GM12878 (cell line): Measurements from ENCODE around the gene ENPP1. TPM values are rescaled to one million over a fixed set of nuclear protein-coding genes. Genes with fewer than 3 reads are reported as not detected.

ENCODE experiments used
- ATAC-seq: fragments of 200-7000 bp; cut with Tn5 transposase; 3 replicates; pipeline ENCODE4 v1.9.1; 2020; ENCODE audit warnings: mild to moderate bottlenecking, moderate library complexity
- BruUV-seq: library from RNA; stranded (reverse); fragments of 400-500 nt; replicated peaks from 2 replicates; lab custom pipeline; 2021; lab: Mats Ljungman, UMichigan
- CTCF ChIA-PET: fragments of 300-600 bp; sonication (Branson Sonifier 250); formaldehyde crosslinking; extraction: SDS; loops from one replicate; lab custom pipeline; 2021; ENCODE audit warnings: inconsistent platforms; lab: Yijun Ruan, JAX
- POLR2A ChIA-PET: fragments of 350-600 bp; formaldehyde crosslinking; extraction: SDS; loops from one replicate; lab custom pipeline; 2021; ENCODE audit warnings: inconsistent platforms; lab: Charles Lee
- RAD21 ChIA-PET: fragments of 300-600 bp; sonication (Branson Sonifier 250); formaldehyde crosslinking; loops from one replicate; lab custom pipeline; 2023; ENCODE audit warnings: antibody characterized with exemption; ENCODE audit not compliant: unreplicated experiment; lab: Charles Lee
- SMC1A ChIA-PET: fragments of 300-600 bp; sonication (Branson Sonifier 250); formaldehyde crosslinking; loops from one replicate; lab custom pipeline; 2023; ENCODE audit not compliant: unreplicated experiment, uncharacterized antibody; lab: Charles Lee
- DNase-seq: peaks from one replicate; pipeline ENCODE4 v3.0.0-alpha.2; 2011; ENCODE audit warnings: low read depth, low spot score
- FAIRE-seq: peaks from 3 replicates; lab custom pipeline; 2011; peaks lifted over from hg19 to GRCh38; lab: Jason Lieb, UNC
- H2AFZ ChIP-seq: 2 replicates; pipeline ENCODE4 v1.6.0; 2011; ENCODE audit warnings: low read depth, low read length, control low read depth; ENCODE audit not compliant: control insufficient read depth
- H3K27ac ChIP-seq: 2 replicates; pipeline ENCODE4 v1.5.1; 2011; ENCODE audit warnings: control low read depth; ENCODE audit not compliant: control insufficient read depth, insufficient read depth
- H3K27me3 ChIP-seq, 2 experiments: replicated peaks in 1 of 2; 2 replicates each; pipeline versions ENCODE4 v1.6.0 to v1.6.1; 2011; ENCODE audit warnings: low read length in 1 of 2; ENCODE audit not compliant: control insufficient read depth in 2 of 2, insufficient read depth in 2 of 2
- H3K36me3 ChIP-seq, 2 experiments: 2 replicates each; pipeline ENCODE4 v1.5.1; 2011; ENCODE audit warnings: low read length in 1 of 2; ENCODE audit not compliant: control insufficient read depth in 2 of 2, insufficient read depth in 2 of 2
- H3K4me1 ChIP-seq: 2 replicates; pipeline ENCODE4 v1.6.1; 2011; ENCODE audit warnings: mild to moderate bottlenecking, low read length, moderate library complexity, mixed read lengths; ENCODE audit not compliant: control insufficient read depth, insufficient read depth
- H3K4me2 ChIP-seq: 2 replicates; pipeline ENCODE4 v1.6.0; 2011; ENCODE audit warnings: control low read depth; ENCODE audit not compliant: control insufficient read depth, insufficient read depth
- H3K4me3 ChIP-seq: fragments of 200-600 bp; sonication (generic); 2 replicates; pipeline ENCODE4 v1.5.1; 2016
- H3K79me2 ChIP-seq: 2 replicates; pipeline ENCODE4 v1.6.0; 2011; ENCODE audit warnings: low read length; ENCODE audit not compliant: control insufficient read depth, insufficient read depth
- H3K9ac ChIP-seq: 2 replicates; pipeline ENCODE4 v1.8.0; 2011; ENCODE audit warnings: low read length, control low read depth, mixed read lengths; ENCODE audit not compliant: control insufficient read depth, insufficient read depth
- H3K9me3 ChIP-seq: replicated peaks from 3 replicates; pipeline ENCODE4 v1.5.1; 2011; ENCODE audit warnings: mild to moderate bottlenecking, low read length; ENCODE audit not compliant: control insufficient read depth, insufficient read depth
- H4K20me1 ChIP-seq: 2 replicates; pipeline ENCODE4 v1.6.0; 2011; ENCODE audit not compliant: control insufficient read depth, insufficient read depth
- BMI1 ChIP-seq: fragments of 450-650 bp; IDR thresholded peaks from 2 replicates; pipeline ENCODE4 v1.6.1; 2016; ENCODE audit warnings: mild to moderate bottlenecking, moderate library complexity, borderline replicate concordance
- CHD1 ChIP-seq: IDR thresholded peaks from 2 replicates; pipeline ENCODE4 v1.6.1; 2012; ENCODE audit warnings: low read depth, low read length, improper control_type of control experiment
- FOXK2 ChIP-seq: fragments of 450-650 bp; IDR thresholded peaks from 2 replicates; pipeline ENCODE4 v1.6.1; 2017; ENCODE audit warnings: mild to moderate bottlenecking, moderate library complexity
- HDGF ChIP-seq: fragments of 450-650 bp; IDR thresholded peaks from 2 replicates; pipeline ENCODE4 v1.6.1; 2016; ENCODE audit warnings: antibody characterized with exemption
- IKZF1 ChIP-seq: fragments of 450-650 bp; conservative IDR thresholded peaks from 2 replicates; pipeline ENCODE4 v1.6.1; 2017; ENCODE audit warnings: antibody characterized with exemption, mild to moderate bottlenecking
- KDM1A ChIP-seq: fragments of 200-600 bp; sonication (generic); IDR thresholded peaks from 2 replicates; pipeline ENCODE4 v1.6.1; 2016; ENCODE audit warnings: borderline replicate concordance
- KLF5 ChIP-seq: fragments of 450-650 bp; IDR thresholded peaks from 2 replicates; pipeline ENCODE4 v1.6.1; 2014; ENCODE audit warnings: mild to moderate bottlenecking; ENCODE audit not compliant: partially characterized antibody
- MEF2A ChIP-seq: IDR thresholded peaks from 2 replicates; pipeline ENCODE4 v1.6.1; 2011; ENCODE audit warnings: low read depth, mild to moderate bottlenecking, low read length, moderate library complexity; ENCODE audit not compliant: insufficient read depth
- NFIC ChIP-seq: IDR thresholded peaks from 2 replicates; pipeline ENCODE4 v1.6.1; 2012; ENCODE audit warnings: low read depth, mild to moderate bottlenecking, inconsistent platforms, low read length, moderate library complexity
- NRF1 ChIP-seq: conservative IDR thresholded peaks from 2 replicates; pipeline ENCODE4 v1.6.1; 2011; ENCODE audit warnings: mild to moderate bottlenecking, low read depth, low read length, improper control_type of control experiment
- PAX8 ChIP-seq: fragments of 450-650 bp; IDR thresholded peaks from 2 replicates; pipeline ENCODE4 v1.6.1; 2017; ENCODE audit warnings: mild to moderate bottlenecking, moderate library complexity
- SREBF1 ChIP-seq: IDR thresholded peaks from 2 replicates; pipeline ENCODE4 v1.6.1; 2012; ENCODE audit warnings: mild to moderate bottlenecking, low read length
- SRF ChIP-seq, 2 experiments: IDR thresholded peaks; 2 replicates each; pipeline ENCODE4 v1.6.1; 2011; ENCODE audit warnings: low read depth in 2 of 2, low read length in 2 of 2, mild to moderate bottlenecking in 1 of 2, moderate library complexity in 1 of 2
- TCF7 ChIP-seq: IDR thresholded peaks from 2 replicates; pipeline ENCODE4 v1.6.1; 2014; ENCODE audit warnings: antibody characterized with exemption, borderline replicate concordance
- ZNF207 ChIP-seq: fragments of 450-650 bp; IDR thresholded peaks from 2 replicates; pipeline ENCODE4 v1.6.1; 2014; ENCODE audit warnings: antibody characterized with exemption, mild to moderate bottlenecking, borderline replicate concordance
- WGBS: methylation state at CpG from one replicate; pipeline ENCODE4 v1.1.6; 2016; ENCODE audit warnings: low lambda C conversion rate; ENCODE audit not compliant: insufficient replicate concordance, insufficient coverage; ENCODE audit errors: missing lambda C conversion rate; 5-methylcytosine and 5-hydroxymethylcytosine counted together
- in situ Hi-C: fragments of 300-500 bp; cut with MboI; formaldehyde crosslinking; loops from 9 replicates; pipeline ENCODE4 v1.14.3; 2018; ENCODE audit warnings: mixed read lengths
- intact Hi-C: fragments of 100-400 bp; cut with micrococcal nuclease; formaldehyde crosslinking; loops from one replicate; pipeline ENCODE4 v1.14.2; 2022; ENCODE audit not compliant: unreplicated experiment
- polyA plus RNA-seq, 11 experiments: library from polyadenylated mRNA; depleted of rRNA in 4 of 11; unstranded in 6 of 11; stranded (reverse) in 5 of 11; fragments of >200 nt; fragmentation: Nextera tagmentation in 4 of 11; fragmentation: Illumina TruSeq in 1 of 11; extraction: Ambion mirVana in 4 of 11; extraction: Trizol in 1 of 11; gene quantifications; 1 replicate in 1 of 11; 2 replicates in 10 of 11; pipeline versions ENCODE4 v1.2.1 to v1.2.3, GENCODE V29; 2011 to 2016; ENCODE audit warnings: inconsistent platforms in 2 of 11, missing spikeins in 2 of 11, low read depth in 1 of 11
- total RNA-seq, 4 experiments: library from RNA; depleted of rRNA in 3 of 4; stranded (reverse); fragments of >200 nt in 3 of 4; fragmentation: Illumina TruSeq in 1 of 4; extraction: Trizol in 1 of 4; gene quantifications; 2 replicates each; pipeline versions ENCODE4 v1.2.1 to v1.2.3, GENCODE V29; 2013 to 2021
- TF ChIP-seq, protein P1 (sequence below): fragments of 450-650 bp; formaldehyde crosslinking; IDR thresholded peaks from 2 replicates; pipeline ENCODE4 v1.5.0; 2022; ENCODE audit warnings: mild to moderate bottlenecking, missing genetic modification characterization

The ENPP1 gene
- total and polyA plus RNA-seq, 10 of the 15 experiments (the other 5 are each of a cell fraction or from before 2014, with no cell fraction given) = 0.03 to 0.05 TPM; not detected in 8

DNA sequence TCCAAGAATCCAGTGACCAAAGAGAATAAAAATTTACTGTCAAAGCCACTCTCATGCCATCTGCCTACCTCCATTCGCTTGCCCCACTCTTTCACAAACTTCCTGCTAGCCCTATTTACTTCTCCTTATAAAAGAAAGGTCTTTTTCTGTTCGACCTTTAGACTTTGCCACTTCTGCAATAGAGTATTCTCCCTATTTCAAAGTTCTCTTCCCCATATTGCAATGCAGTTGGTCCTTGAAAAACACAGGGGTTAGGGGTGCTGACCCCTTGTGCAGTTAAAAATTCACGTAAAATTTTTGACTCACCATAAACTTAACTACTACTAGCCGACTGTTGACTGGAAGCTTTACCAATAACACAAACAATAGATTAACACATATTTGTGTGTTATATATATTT, 128.3 kb downstream of the ENPP1 start:
- SMC1A ChIA-PET = no interaction called here
- Histone ChIP-seq H3K79me2 (no peaks in the 10 kb centered on the region), H3K27me3 (no peaks in the 10 kb centered on the region), H2AFZ (no peak overlapping the region), H3K9ac (no peak overlapping the region), H3K9me3 (no peaks in the 10 kb centered on the region), H3K4me3 (no peak overlapping the region), H3K36me3 (no peaks in the 10 kb centered on the region), H3K27ac (no peak overlapping the region), H4K20me1 (no peaks in the 10 kb centered on the region), H3K4me1 (no peaks in the 10 kb centered on the region), H3K4me2 (no peak overlapping the region)
- CTCF ChIA-PET = interaction anchor here (1.3 kb wide), 1 partner anchor 25 kb away, joined by 3 read pairs; no protein-coding TSS in a partner anchor
- no TSS peak for BruUV-seq
- no peak for DNase-seq
- FAIRE-seq = no peak
- POLR2A ChIA-PET = no interaction called here
- WGBS = 7% methylated on average over 4 of the region's 4 CpGs
- RAD21 ChIA-PET = no interaction called here
- no peak for ATAC-seq
- no peak for TF ChIP-seq NFIC
- TF ChIP-seq FOXK2 = no peak
- no peak for TF ChIP-seq KDM1A
- TF ChIP-seq CHD1 = no peak
- no peak for TF ChIP-seq HDGF
- TF ChIP-seq KLF5 = no peak
- TF ChIP-seq BMI1 = no peak
- no peak for TF ChIP-seq PAX8
- no peak for TF ChIP-seq IKZF1
- TF ChIP-seq SRF (IDR thresholded peaks at IDR 0.05; ENCODE audit: low read depth in 2 of 2, low read length in 2 of 2) = no peak
- in situ Hi-C loops (no loop called here), intact Hi-C loops (no loop called here)

GRCh38 chr6:131937226-131937625, 129.4 kb downstream of the ENPP1 start:
- no peak overlapping the region for H3K27ac ChIP-seq
- ATAC-seq (no peak), DNase-seq (no peak), FAIRE-seq (no peak)
- TF ChIP-seq MEF2A (no peak), NRF1 (no peak), ZNF207 (no peak), SREBF1 (no peak), TCF7 (no peak)
- TF ChIP-seq, protein P1, sequence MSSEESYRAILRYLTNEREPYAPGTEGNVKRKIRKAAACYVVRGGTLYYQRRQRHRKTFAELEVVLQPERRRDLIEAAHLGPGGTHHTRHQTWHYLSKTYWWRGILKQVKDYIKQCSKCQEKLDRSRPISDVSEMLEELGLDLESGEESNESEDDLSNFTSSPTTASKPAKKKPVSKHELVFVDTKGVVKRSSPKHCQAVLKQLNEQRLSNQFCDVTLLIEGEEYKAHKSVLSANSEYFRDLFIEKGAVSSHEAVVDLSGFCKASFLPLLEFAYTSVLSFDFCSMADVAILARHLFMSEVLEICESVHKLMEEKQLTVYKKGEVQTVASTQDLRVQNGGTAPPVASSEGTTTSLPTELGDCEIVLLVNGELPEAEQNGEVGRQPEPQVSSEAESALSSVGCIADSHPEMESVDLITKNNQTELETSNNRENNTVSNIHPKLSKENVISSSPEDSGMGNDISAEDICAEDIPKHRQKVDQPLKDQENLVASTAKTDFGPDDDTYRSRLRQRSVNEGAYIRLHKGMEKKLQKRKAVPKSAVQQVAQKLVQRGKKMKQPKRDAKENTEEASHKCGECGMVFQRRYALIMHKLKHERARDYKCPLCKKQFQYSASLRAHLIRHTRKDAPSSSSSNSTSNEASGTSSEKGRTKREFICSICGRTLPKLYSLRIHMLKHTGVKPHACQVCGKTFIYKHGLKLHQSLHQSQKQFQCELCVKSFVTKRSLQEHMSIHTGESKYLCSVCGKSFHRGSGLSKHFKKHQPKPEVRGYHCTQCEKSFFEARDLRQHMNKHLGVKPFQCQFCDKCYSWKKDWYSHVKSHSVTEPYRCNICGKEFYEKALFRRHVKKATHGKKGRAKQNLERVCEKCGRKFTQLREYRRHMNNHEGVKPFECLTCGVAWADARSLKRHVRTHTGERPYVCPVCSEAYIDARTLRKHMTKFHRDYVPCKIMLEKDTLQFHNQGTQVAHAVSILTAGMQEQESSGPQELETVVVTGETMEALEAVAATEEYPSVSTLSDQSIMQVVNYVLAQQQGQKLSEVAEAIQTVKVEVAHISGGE = no peak
- H3K4me2 ChIP-seq = no peak overlapping the region
- intact Hi-C loops = no loop called here
- CTCF ChIA-PET = no interaction called here
- H3K79me2 ChIP-seq = no peaks in the 10 kb centered on the region
- BruUV-seq = no TSS peak
- H3K4me1 ChIP-seq = no peaks in the 10 kb centered on the region
- no peak overlapping the region for H3K9ac ChIP-seq
- no peak overlapping the region for H3K4me3 ChIP-seq
- in situ Hi-C loops = no loop called here
- no peaks in the 10 kb centered on the region for H3K9me3 ChIP-seq
- SMC1A ChIA-PET = no interaction called here
- POLR2A ChIA-PET = no interaction called here
- RAD21 ChIA-PET = no interaction called here
- H4K20me1 ChIP-seq = no peaks in the 10 kb centered on the region
- 3% methylated on average over 2 of the region's 2 CpGs for WGBS
- H2AFZ ChIP-seq = no peak overlapping the region
- H3K27me3 ChIP-seq = no peaks in the 10 kb centered on the region
- no peaks in the 10 kb centered on the region for H3K36me3 ChIP-seq
